GM12864 (cell line): ENCODE measurements around the gene CPT1C.

Source experiments
- DNase-seq: peaks from one replicate; pipeline ENCODE4 v3.0.0-alpha.2; 2011; ENCODE audit warnings: low read depth
- H3K4me3 ChIP-seq: 2 replicates; pipeline ENCODE4 v1.5.1; 2011; ENCODE audit warnings: mild to moderate bottlenecking, low read depth, low read length, control low read depth
- CTCF ChIP-seq: IDR thresholded peaks from 2 replicates; pipeline ENCODE4 v1.5.1; 2011; ENCODE audit warnings: low read depth, mild to moderate bottlenecking, moderate library complexity, low read length, control low read depth, inconsistent platforms; ENCODE audit errors: missing control alignments

The CPT1C gene

GRCh38 chr19:49687566-49688316 is 3.2 kb upstream of the CPT1C start:
- no peak overlapping the region for H3K4me3 ChIP-seq
- no peak for DNase-seq
- no peak for TF ChIP-seq CTCF

- H3K4me3 ChIP-seq, result no peak overlapping the region
- DNase-seq, result no peak
- no peak for TF ChIP-seq CTCF
These were observed 2.3 kb upstream of the CPT1C start for GRCh38 chr19:49688531-49689132.

GRCh38 chr19:49689133-49690078 is 1.5 kb upstream of the CPT1C start, which contains the start of gene ADM5:
Gene ADM5 (plus strand): TSS chr19:49689594. CDS start chr19:49689838, 244 bp downstream.
- H3K4me3 ChIP-seq, result no peak within 1 kb of the TSS
- no peak for DNase-seq
- no peak for TF ChIP-seq CTCF

- DNase-seq, result no peak
- no peak for TF ChIP-seq CTCF
These were observed 749 bp upstream of the CPT1C start for GRCh38 chr19:49690079-49690655.

GRCh38 chr19:49691243-49692146 is 579 bp downstream of the CPT1C start:
- TF ChIP-seq CTCF, result no peak
- no peak overlapping the region for H3K4me3 ChIP-seq
- no peak for DNase-seq

More at GRCh38 chr19:49690079-49690655, 749 bp upstream of the CPT1C start:
- H3K4me3 ChIP-seq, result no peak overlapping the region

- TF ChIP-seq CTCF, result no peak
- DNase-seq, result no peak
- H3K4me3 ChIP-seq, result no peak overlapping the region
These were observed 1.2 kb downstream of the CPT1C start for GRCh38 chr19:49692147-49692506.
